ENCODE results near the gene POMP. TPM values are rescaled to one million over a fixed set of nuclear protein-coding genes. Genes with fewer than 3 reads are reported as not detected.

The POMP gene
- total RNA-seq, 2 experiments from 2014 or later, result 46.6 to 79.0 TPM

- Histone ChIP-seq H3K9me3 (ENCODE audit: low read length) (no peaks in the 10 kb centered on the region), H3K4me1 (ENCODE audit: insufficient read depth, low read length, poor library complexity, severe bottlenecking) (peaks cover 22% of the 10 kb centered on the region), H3K4me2 (ENCODE audit: low read length) (peak overlapping the region; percentile 86), H3K36me3 (ENCODE audit: insufficient read depth, low read length) (peaks cover 33% of the 10 kb centered on the region), H4K20me1 (ENCODE audit: insufficient read depth, low read length) (peaks cover 21% of the 10 kb centered on the region), H3K4me3 (ENCODE audit: low read depth, low read length, poor library complexity, severe bottlenecking) (peak overlapping the region; percentile 83), H2AFZ (ENCODE audit: low read length) (peak overlapping the region; percentile 91), H3K27ac (ENCODE audit: low read depth, low read length, poor library complexity, severe bottlenecking) (peak overlapping the region; percentile 68), H3K9me2 (ENCODE audit: insufficient read depth, low read length) (no peaks in the 10 kb centered on the region), H3K79me2 (ENCODE audit: insufficient read depth, low read depth, low read length) (peaks cover 50% of the 10 kb centered on the region)
- ChIA-PET POLR2A (interaction anchor here (0.7 to 6.2 kb wide), 4 partner anchors 13 to 340 kb away, joined by 3 to 52 read pairs (median 3); no protein-coding TSS in a partner anchor), CTCF (ENCODE audit: unreplicated experiment) (no interaction called here)
- intact Hi-C loops (cut with micrococcal nuclease; ENCODE audit: unreplicated experiment), result loop anchor here (1.0 kb wide), 1 partner anchor 519 kb away; no protein-coding TSS in a partner anchor
- BruUV-seq (replicated peaks), result no TSS peak
- DNase-seq (ENCODE audit: low spot score), result no peak
- TF ChIP-seq CTCF (conservative IDR thresholded peaks at IDR 0.05; ENCODE audit: low read length), result no peak
- no peak for TF ChIP-seq EZH2phosphoT487 (IDR thresholded peaks at IDR 0.05; ENCODE audit: borderline replicate concordance, low read depth, low read length)
Measured at GRCh38 chr13:28658539-28658795, 463 bp upstream of the POMP start.

GRCh38 chr13:28659621-28659970 lies 666 bp downstream of the POMP start:
- peak overlapping the region; percentile 83 for H3K4me3 ChIP-seq (ENCODE audit: low read depth, low read length, poor library complexity, severe bottlenecking)
- peaks cover 50% of the 10 kb centered on the region for H3K79me2 ChIP-seq (ENCODE audit: insufficient read depth, low read depth, low read length)
- BruUV-seq (replicated peaks), result no TSS peak
- POLR2A ChIA-PET, result interaction anchor here (0.7 to 6.2 kb wide), 4 partner anchors 19 to 341 kb away, joined by 3 to 52 read pairs (median 4); no protein-coding TSS in a partner anchor
- H4K20me1 ChIP-seq (ENCODE audit: insufficient read depth, low read length), result peaks cover 21% of the 10 kb centered on the region
- TF ChIP-seq CTCF (conservative IDR thresholded peaks at IDR 0.05; ENCODE audit: low read length), result 0 out of 2 replicates have a peak, but pooled peaks have one; percentile 7
- no peak for TF ChIP-seq EZH2phosphoT487 (IDR thresholded peaks at IDR 0.05; ENCODE audit: borderline replicate concordance, low read depth, low read length)
- peak overlapping the region; percentile 86 for H3K4me2 ChIP-seq (ENCODE audit: low read length)
- intact Hi-C loops (cut with micrococcal nuclease; ENCODE audit: unreplicated experiment), result no loop called here
- CTCF ChIA-PET (ENCODE audit: unreplicated experiment), result no interaction called here
- no peaks in the 10 kb centered on the region for H3K9me2 ChIP-seq (ENCODE audit: insufficient read depth, low read length)
- H3K4me1 ChIP-seq (ENCODE audit: insufficient read depth, low read length, poor library complexity, severe bottlenecking), result peaks cover 22% of the 10 kb centered on the region
- peak overlapping the region; percentile 91; the same call in 1 of the 2 replicates for H2AFZ ChIP-seq (ENCODE audit: low read length)
- DNase-seq (ENCODE audit: low spot score), result no peak
- peak overlapping the region; percentile 68 for H3K27ac ChIP-seq (ENCODE audit: low read depth, low read length, poor library complexity, severe bottlenecking)
- peaks cover 43% of the 10 kb centered on the region for H3K36me3 ChIP-seq (ENCODE audit: insufficient read depth, low read length)
- H3K9me3 ChIP-seq (ENCODE audit: low read length), result no peaks in the 10 kb centered on the region

GRCh38 chr13:28666897-28667488 lies 8.1 kb downstream of the POMP start:
- POLR2A ChIA-PET, result interaction anchor here (0.7 to 0.9 kb wide), 2 partner anchors 46 to 102 kb away, joined by 3 read pairs; no protein-coding TSS in a partner anchor
- Histone ChIP-seq H3K36me3 (ENCODE audit: insufficient read depth, low read length) (peaks cover 96% of the 10 kb centered on the region), H3K4me1 (ENCODE audit: insufficient read depth, low read length, poor library complexity, severe bottlenecking) (peaks cover 7% of the 10 kb centered on the region), H3K79me2 (ENCODE audit: insufficient read depth, low read depth, low read length) (peaks cover 3% of the 10 kb centered on the region; the same call in 1 of the 2 replicates), H3K27ac (ENCODE audit: low read depth, low read length, poor library complexity, severe bottlenecking) (no peak overlapping the region), H3K9me3 (ENCODE audit: low read length) (no peaks in the 10 kb centered on the region), H3K4me3 (ENCODE audit: low read depth, low read length, poor library complexity, severe bottlenecking) (no peak overlapping the region), H3K4me2 (ENCODE audit: low read length) (no peak overlapping the region), H3K9me2 (ENCODE audit: insufficient read depth, low read length) (no peaks in the 10 kb centered on the region), H2AFZ (ENCODE audit: low read length) (no peak overlapping the region), H4K20me1 (ENCODE audit: insufficient read depth, low read length) (peaks cover 4% of the 10 kb centered on the region; the same call in 1 of the 2 replicates)
- intact Hi-C loops (cut with micrococcal nuclease; ENCODE audit: unreplicated experiment), result no loop called here
- CTCF ChIA-PET (ENCODE audit: unreplicated experiment), result no interaction called here
- TF ChIP-seq CTCF (conservative IDR thresholded peaks at IDR 0.05; ENCODE audit: low read length), result no peak
- TF ChIP-seq EZH2phosphoT487 (IDR thresholded peaks at IDR 0.05; ENCODE audit: borderline replicate concordance, low read depth, low read length), result no peak
- BruUV-seq (replicated peaks), result no TSS peak
- DNase-seq (ENCODE audit: low spot score), result no peak
